T-helper 1 cell treated with Interleukin-12 subunit alpha and Interleukin-12 subunit beta and Interleukin-4 antibody, amounts not matched to agents 30 μg/mL and 1 μg/mL, for 36 hours (primary cell): Measurements from ENCODE around the gene CLCN1.

Source experiments
- H3K27ac Mint-ChIP-seq: one replicate; pipeline ENCODE4 v1.8.0; 2021; ENCODE audit warnings: mild to moderate bottlenecking, mixed read lengths
- H3K27me3 Mint-ChIP-seq: one replicate; pipeline ENCODE4 v1.8.0; 2021; ENCODE audit warnings: low read depth, mixed read lengths
- H3K36me3 Mint-ChIP-seq: one replicate; pipeline ENCODE4 v1.8.0; 2021; ENCODE audit warnings: low read depth, mixed read lengths
- H3K4me1 Mint-ChIP-seq: one replicate; pipeline ENCODE4 v1.8.0; 2021; ENCODE audit warnings: low read depth, mixed read lengths
- H3K4me3 Mint-ChIP-seq: one replicate; pipeline ENCODE4 v1.8.0; 2021; ENCODE audit warnings: mild to moderate bottlenecking, moderate library complexity, mixed read lengths
- H3K9me3 Mint-ChIP-seq: one replicate; pipeline ENCODE4 v1.8.0; 2021; ENCODE audit warnings: mixed read lengths

CLCN1 gene

GRCh38 chr7:143395187-143396149 is 79.6 kb downstream of the CLCN1 start:
- Mint-ChIP-seq H3K4me1 (peaks cover 5% of the 10 kb centered on the region), H3K27me3 (peaks cover 4% of the 10 kb centered on the region), H3K36me3 (peaks cover 8% of the 10 kb centered on the region), H3K4me3 (no peak overlapping the region), H3K27ac (no peak overlapping the region), H3K9me3 (no peaks in the 10 kb centered on the region)

GRCh38 chr7:143396182-143396581 is 80.3 kb downstream of the CLCN1 start:
- Mint-ChIP-seq H3K4me1 (peaks cover 5% of the 10 kb centered on the region), H3K27me3 (peaks cover 4% of the 10 kb centered on the region), H3K36me3 (peaks cover 6% of the 10 kb centered on the region), H3K27ac (no peak overlapping the region), H3K4me3 (no peak overlapping the region), H3K9me3 (no peaks in the 10 kb centered on the region)

- Mint-ChIP-seq H3K36me3 (peaks cover 6% of the 10 kb centered on the region), H3K27me3 (peaks cover 8% of the 10 kb centered on the region), H3K4me1 (peaks cover 5% of the 10 kb centered on the region), H3K9me3 (no peaks in the 10 kb centered on the region), H3K4me3 (no peak overlapping the region), H3K27ac (no peak overlapping the region)
Measured at GRCh38 chr7:143396625-143397556, 81.0 kb downstream of the CLCN1 start.

GRCh38 chr7:143397710-143398530 is 82.0 kb downstream of the CLCN1 start:
- H3K9me3 Mint-ChIP-seq, result no peaks in the 10 kb centered on the region
- H3K4me1 Mint-ChIP-seq, result peaks cover 5% of the 10 kb centered on the region
- no peaks in the 10 kb centered on the region for H3K36me3 Mint-ChIP-seq
- peaks cover 9% of the 10 kb centered on the region for H3K27me3 Mint-ChIP-seq
- H3K27ac Mint-ChIP-seq, result no peak overlapping the region
- no peak overlapping the region for H3K4me3 Mint-ChIP-seq

GRCh38 chr7:143398616-143399015 is 82.7 kb downstream of the CLCN1 start:
- no peak overlapping the region for H3K27ac Mint-ChIP-seq
- no peak overlapping the region for H3K4me3 Mint-ChIP-seq
- H3K9me3 Mint-ChIP-seq, result no peaks in the 10 kb centered on the region

GRCh38 chr7:143399151-143399550 is 83.2 kb downstream of the CLCN1 start:
- Mint-ChIP-seq H3K9me3 (no peaks in the 10 kb centered on the region), H3K27me3 (peaks cover 17% of the 10 kb centered on the region), H3K27ac (no peak overlapping the region), H3K36me3 (no peaks in the 10 kb centered on the region), H3K4me3 (no peak overlapping the region), H3K4me1 (peaks cover 5% of the 10 kb centered on the region)

More at GRCh38 chr7:143398616-143399015, 82.7 kb downstream of the CLCN1 start:
- Mint-ChIP-seq H3K27me3 (peaks cover 13% of the 10 kb centered on the region), H3K4me1 (peaks cover 5% of the 10 kb centered on the region), H3K36me3 (no peaks in the 10 kb centered on the region)

- Mint-ChIP-seq H3K4me3 (no peak overlapping the region), H3K36me3 (no peaks in the 10 kb centered on the region), H3K27ac (no peak overlapping the region), H3K27me3 (peaks cover 17% of the 10 kb centered on the region), H3K9me3 (no peaks in the 10 kb centered on the region), H3K4me1 (peaks cover 4% of the 10 kb centered on the region)
Measured at GRCh38 chr7:143399642-143400041, 83.7 kb downstream of the CLCN1 start.

- Mint-ChIP-seq H3K27ac (no peak overlapping the region), H3K36me3 (no peaks in the 10 kb centered on the region), H3K9me3 (no peaks in the 10 kb centered on the region), H3K4me3 (no peak overlapping the region), H3K4me1 (no peaks in the 10 kb centered on the region), H3K27me3 (peaks cover 26% of the 10 kb centered on the region)
Measured at GRCh38 chr7:143401265-143401664, 85.4 kb downstream of the CLCN1 start.
